H7 (cell line): ENCODE results near the gene MINDY1. TPM values are rescaled to one million over a fixed set of nuclear protein-coding genes. Genes with fewer than 3 reads are reported as not detected.

ENCODE experiments used
- DNase-seq: peaks from one replicate; pipeline ENCODE4 v3.0.0; 2012
- H3K27me3 ChIP-seq: 2 replicates; pipeline ENCODE4 v1.6.0; 2011; ENCODE audit warnings: mild to moderate bottlenecking, low read length; ENCODE audit not compliant: control insufficient read depth, insufficient read depth
- H3K36me3 ChIP-seq: replicated peaks from 2 replicates; pipeline ENCODE4 v1.5.1; 2011; ENCODE audit warnings: low read length; ENCODE audit not compliant: control insufficient read depth, insufficient read depth
- H3K4me3 ChIP-seq: 2 replicates; pipeline ENCODE4 v1.5.1; 2011; ENCODE audit warnings: low read depth, mild to moderate bottlenecking, control low read depth, low read length, moderate library complexity; ENCODE audit not compliant: insufficient read depth
- total RNA-seq: library from RNA; depleted of rRNA; stranded (reverse); fragments of >200 nt; shearing (Covaris generic); gene quantifications from 2 replicates; pipeline ENCODE4 v1.2.3, GENCODE V29; 2014; rRNA removed

The MINDY1 gene
- total RNA-seq = 12.6 and 18.4 TPM in 2 replicates

- H3K36me3 ChIP-seq = peaks cover 1% of the 10 kb centered on the region; the same call in 1 of the 2 replicates
- peak; percentile 85 for DNase-seq
- H3K27me3 ChIP-seq = no peaks in the 10 kb centered on the region
- H3K4me3 ChIP-seq = peak within 1 kb of the TSS; percentile 37
Measured at GRCh38 chr1:151006327-151007052, at the start of gene MINDY1. TSS of gene MINDY1 (minus strand) at chr1:151006902. CDS start at chr1:151002617, 4,285 bp downstream.

- Histone ChIP-seq H3K36me3 (peaks cover 33% of the 10 kb centered on the region), H3K27me3 (no peaks in the 10 kb centered on the region), H3K4me3 (no peak overlapping the region)
- DNase-seq = no peak
Measured at GRCh38 chr1:151056149-151056548, 49.4 kb upstream of the MINDY1 start.

DNA sequence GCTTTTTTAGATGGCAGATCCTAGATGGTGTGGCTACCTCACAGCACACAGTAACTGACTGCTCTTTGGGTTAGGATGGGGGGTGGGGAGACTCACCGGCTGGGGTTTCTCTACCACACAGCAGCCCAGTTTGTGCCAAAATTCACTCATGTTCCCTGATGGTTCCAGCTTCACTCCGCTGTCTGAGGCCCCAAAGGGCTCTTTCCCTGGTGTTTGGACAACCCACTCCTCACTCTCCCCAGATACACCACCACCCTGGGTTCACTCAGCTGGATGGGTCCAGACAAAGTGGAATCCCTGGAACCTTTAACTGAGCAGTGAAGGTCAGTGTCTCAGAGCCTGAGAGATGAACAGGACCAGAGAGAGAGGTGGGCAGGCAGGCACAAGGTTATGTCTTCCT is 48.9 kb upstream of the MINDY1 start:
- Histone ChIP-seq H3K4me3 (no peak overlapping the region), H3K27me3 (no peaks in the 10 kb centered on the region), H3K36me3 (peaks cover 33% of the 10 kb centered on the region)
- DNase-seq = no peak

GRCh38 chr1:151054971-151055547 is 48.4 kb upstream of the MINDY1 start:
- Histone ChIP-seq H3K4me3 (no peak overlapping the region), H3K27me3 (no peaks in the 10 kb centered on the region), H3K36me3 (peaks cover 33% of the 10 kb centered on the region)
- no peak for DNase-seq

DNA sequence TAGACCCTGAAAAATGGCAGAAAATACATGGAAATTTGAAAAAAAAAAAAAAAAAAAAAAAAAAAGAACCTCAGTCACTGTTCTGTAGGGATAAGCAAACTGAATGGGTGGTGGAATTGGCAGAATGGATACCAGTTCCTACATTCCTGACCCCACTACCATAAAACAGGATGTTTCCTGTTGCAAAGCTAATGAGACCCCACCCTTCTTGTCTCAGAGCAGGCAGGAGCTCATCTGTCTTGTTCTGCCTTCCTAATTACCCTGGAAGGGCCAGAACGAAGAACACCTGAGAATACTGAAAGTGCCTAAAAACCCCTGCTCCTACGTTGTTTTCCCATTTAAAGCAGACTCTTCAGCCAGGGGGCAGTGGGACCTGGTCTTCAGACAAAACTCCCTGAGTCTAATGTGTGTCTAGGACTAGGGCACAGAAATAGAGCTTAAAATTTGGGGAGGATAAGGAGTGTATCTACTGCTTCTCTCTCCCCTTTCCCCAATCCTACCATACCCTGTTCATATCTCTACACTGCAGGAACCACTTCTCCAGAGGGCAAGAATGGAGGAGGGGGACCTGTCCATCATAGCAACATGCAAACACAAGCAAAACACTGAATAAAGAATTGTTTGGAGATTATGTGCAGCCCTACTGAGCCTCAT is 44.8 kb upstream of the MINDY1 start:
- DNase-seq = no peak
- Histone ChIP-seq H3K36me3 (peaks cover 31% of the 10 kb centered on the region), H3K4me3 (no peak overlapping the region), H3K27me3 (no peaks in the 10 kb centered on the region)

DNA sequence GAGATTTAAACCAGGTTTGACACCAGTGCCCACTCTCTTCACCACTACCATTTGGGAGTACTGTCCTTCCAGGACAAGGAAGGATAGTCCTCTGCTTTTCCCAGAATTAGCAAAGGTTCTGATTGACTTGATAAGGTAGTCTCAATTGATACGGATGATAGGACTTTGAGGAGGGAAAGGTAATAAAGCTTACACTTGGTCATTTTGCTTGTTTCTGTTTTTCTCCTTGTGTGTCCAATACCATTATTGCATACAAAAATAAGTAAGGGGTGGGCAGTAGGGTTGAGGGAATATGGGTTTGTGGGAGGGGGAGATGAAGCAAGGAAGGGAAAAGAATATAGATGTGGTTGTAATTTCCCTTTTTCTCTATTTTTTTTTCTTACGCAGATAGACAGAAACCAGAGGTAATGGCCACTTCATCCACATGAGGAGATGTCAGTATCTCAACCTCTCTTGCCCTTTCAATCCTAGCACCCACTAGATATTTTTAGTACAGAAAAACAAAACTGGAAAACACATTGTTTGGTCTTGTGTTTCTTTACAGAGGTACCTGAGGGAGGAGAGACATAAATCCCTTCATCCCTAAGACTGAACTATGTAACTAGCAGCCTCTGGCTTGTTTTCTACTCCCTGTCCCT is 43.5 kb upstream of the MINDY1 start:
- H3K27me3 ChIP-seq = no peaks in the 10 kb centered on the region
- DNase-seq = no peak
- peaks cover 24% of the 10 kb centered on the region for H3K36me3 ChIP-seq
- H3K4me3 ChIP-seq = no peak overlapping the region

DNA sequence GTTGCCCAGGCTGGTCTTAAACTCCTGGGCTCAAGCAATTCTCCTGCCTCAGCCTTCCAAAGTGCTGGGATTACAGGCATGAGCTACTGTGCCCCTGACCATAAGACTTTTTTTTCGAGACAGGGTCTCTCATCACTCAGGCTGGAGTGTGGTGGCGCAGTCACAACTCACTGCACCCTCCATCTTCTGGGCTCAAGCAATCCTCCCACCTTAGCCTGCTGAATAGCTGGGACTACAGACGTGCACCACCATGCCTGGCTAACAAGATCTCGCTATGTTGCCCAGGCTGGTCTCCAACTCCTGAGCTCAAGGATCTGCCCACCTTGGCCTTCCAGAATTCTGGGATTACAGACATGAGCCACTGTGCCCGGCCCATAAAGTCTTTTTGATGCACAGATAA is 42.8 kb upstream of the MINDY1 start:
- H3K27me3 ChIP-seq = no peaks in the 10 kb centered on the region
- no peak for DNase-seq
- H3K36me3 ChIP-seq = peaks cover 17% of the 10 kb centered on the region
- H3K4me3 ChIP-seq = no peak overlapping the region

- H3K36me3 ChIP-seq = peaks cover 12% of the 10 kb centered on the region
- H3K27me3 ChIP-seq = no peaks in the 10 kb centered on the region
- peak; percentile 91 for DNase-seq
- H3K4me3 ChIP-seq = peak overlapping the region; percentile 64
Measured at GRCh38 chr1:151048645-151049032, 41.9 kb upstream of the MINDY1 start.

GRCh38 chr1:151047925-151048644 is 41.4 kb upstream of the MINDY1 start:
- peak; percentile 82 for DNase-seq
- no peaks in the 10 kb centered on the region for H3K27me3 ChIP-seq
- H3K4me3 ChIP-seq = peak overlapping the region; percentile 64
- H3K36me3 ChIP-seq = peaks cover 10% of the 10 kb centered on the region

DNA sequence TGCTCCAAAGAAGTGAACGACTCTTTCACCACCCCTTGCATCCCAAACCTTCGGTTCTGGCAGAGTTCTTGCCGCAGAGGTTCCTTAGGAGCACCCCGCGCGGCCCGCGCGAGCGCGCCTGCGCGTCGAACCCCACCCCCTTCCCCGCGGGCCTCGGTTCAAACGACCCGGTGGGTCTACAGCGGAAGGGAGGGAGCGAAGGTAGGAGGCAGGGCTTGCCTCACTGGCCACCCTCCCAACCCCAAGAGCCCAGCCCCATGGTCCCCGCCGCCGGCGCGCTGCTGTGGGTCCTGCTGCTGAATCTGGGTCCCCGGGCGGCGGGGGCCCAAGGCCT is 40.9 kb upstream of the MINDY1 start, which contains the start of gene C1orf56:
C1orf56 (plus strand) TSS at position 161 of the 334 bp plus-strand sequence; CDS start at position 258, 97 bp downstream.
- peak; percentile 98 for DNase-seq
- H3K4me3 ChIP-seq = peak within 1 kb of the TSS; percentile 64
- H3K27me3 ChIP-seq = no peaks in the 10 kb centered on the region
- peaks cover 5% of the 10 kb centered on the region for H3K36me3 ChIP-seq

DNA sequence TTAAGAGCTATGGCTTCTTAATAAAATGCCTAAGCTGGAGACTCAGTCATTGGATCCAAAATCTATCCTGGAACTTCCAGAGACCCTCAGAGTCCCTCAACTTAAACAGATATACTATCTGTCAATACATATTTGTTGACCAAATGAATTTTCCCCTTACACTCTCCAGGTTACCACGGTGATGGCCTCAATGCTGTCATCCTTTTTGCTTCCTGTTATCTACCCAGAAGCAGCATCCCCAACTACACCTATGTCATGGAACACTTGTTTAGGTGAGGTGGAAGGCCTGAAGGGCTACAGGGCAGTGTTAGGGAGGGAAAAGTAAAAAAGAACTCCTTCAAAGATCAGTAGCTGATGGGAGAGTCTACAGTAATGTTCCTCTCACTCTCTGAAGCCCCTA is 36.5 kb upstream of the MINDY1 start:
- H3K27me3 ChIP-seq = no peaks in the 10 kb centered on the region
- no peaks in the 10 kb centered on the region for H3K36me3 ChIP-seq
- H3K4me3 ChIP-seq = no peak overlapping the region
- DNase-seq = no peak

- no peak for DNase-seq
- no peaks in the 10 kb centered on the region for H3K27me3 ChIP-seq
- no peaks in the 10 kb centered on the region; the same call in none of the 2 replicates for H3K36me3 ChIP-seq
- no peak overlapping the region for H3K4me3 ChIP-seq
Measured at GRCh38 chr1:151039521-151039920, 32.8 kb upstream of the MINDY1 start.

GRCh38 chr1:151037032-151037431 is 30.3 kb upstream of the MINDY1 start:
- Histone ChIP-seq H3K36me3 (peaks cover 5% of the 10 kb centered on the region), H3K4me3 (no peak overlapping the region), H3K27me3 (no peaks in the 10 kb centered on the region)
- no peak for DNase-seq

DNA sequence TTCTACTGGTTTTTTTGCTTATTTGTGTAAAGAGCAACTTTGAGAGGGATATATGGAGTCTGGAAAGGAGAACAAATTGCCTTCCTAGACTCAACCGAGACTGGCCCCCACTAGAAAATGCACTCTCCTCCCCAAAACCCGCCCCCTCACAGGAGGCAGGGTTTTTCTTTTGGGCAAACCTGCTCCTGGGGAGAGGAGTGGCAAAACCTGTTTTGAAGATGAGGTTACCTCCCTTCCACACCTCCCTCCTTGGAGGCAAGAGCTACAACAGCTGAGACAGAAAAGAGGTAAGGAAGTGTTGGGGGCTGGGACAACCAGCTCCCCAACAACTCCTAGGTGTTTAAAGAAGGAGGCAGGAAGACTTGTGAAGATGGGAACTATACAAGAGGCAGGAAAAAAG is 29.7 kb upstream of the MINDY1 start, which contains the start of gene BNIPL:
BNIPL (plus strand) TSS at position 231 of the 400 bp plus-strand sequence; CDS start at position 371, 140 bp downstream.
- Histone ChIP-seq H3K36me3 (peaks cover 5% of the 10 kb centered on the region), H3K4me3 (no peak within 1 kb of the TSS), H3K27me3 (no peaks in the 10 kb centered on the region)
- peak; percentile 62 for DNase-seq
